ENCODE data around the gene SCAF8. TPM values are rescaled to one million over a fixed set of nuclear protein-coding genes. Genes with fewer than 3 reads are reported as not detected.

The SCAF8 gene
- total and polyA plus RNA-seq, 2 of the 4 experiments (the other 2 are of a cell fraction) = 16.1 to 23.5 TPM

GRCh38 chr6:154839546-154839945 is 106.3 kb downstream of the SCAF8 start:
- CTCF ChIA-PET = interaction anchor here (1.8 kb wide), 1 partner anchor 164 kb away, joined by 5 read pairs; no protein-coding TSS in a partner anchor
- Histone ChIP-seq H2BK20ac (ENCODE audit: low read depth, low read length) (no peak overlapping the region), H3K23ac (ENCODE audit: low read depth, low read length) (no peak overlapping the region), H3K56ac (ENCODE audit: extremely low read depth, insufficient read depth, low read length) (no peak overlapping the region), H2AK5ac (ENCODE audit: low read depth, low read length) (no peak overlapping the region), H2BK120ac (ENCODE audit: low read depth, low read length) (no peak overlapping the region), H3K4me2 (ENCODE audit: low read depth, low read length) (no peak overlapping the region), H2AFZ (replicated peaks; ENCODE audit: low read length, poor library complexity) (no peak overlapping the region), H3K79me1 (ENCODE audit: low read depth in 1 of 2, low read length in 2 of 2) (peaks cover 14 to 45% of the 10 kb centered on the region in 2 experiments), H4K5ac (ENCODE audit: low read depth, low read length) (no peak overlapping the region), H2BK5ac (ENCODE audit: low read depth, low read length, poor library complexity, severe bottlenecking) (no peak overlapping the region), H4K91ac (ENCODE audit: insufficient read depth, low read depth, low read length) (no peak overlapping the region), H3K27me3 (ENCODE audit: control insufficient read depth, insufficient read depth, low read length) (no peaks in the 10 kb centered on the region), H4K20me1 (ENCODE audit: insufficient read depth, low read length) (peaks cover 26% of the 10 kb centered on the region; the same call in 1 of the 2 replicates), H3K18ac (ENCODE audit: low read depth, low read length) (no peak overlapping the region), H3K4me1 (ENCODE audit: control insufficient read depth, insufficient read depth, low read length) (0 out of 2 replicates have a peak, but pooled peaks cover 2% of the 10 kb centered on the region), H2BK15ac (ENCODE audit: low read depth, low read length) (no peak overlapping the region), H4K8ac (ENCODE audit: low read depth in 2 of 2, low read length in 2 of 2) (no peak overlapping the region), H3K9me3 (ENCODE audit: control insufficient read depth, insufficient read depth, low read length) (no peaks in the 10 kb centered on the region), H2AK9ac (replicated peaks; ENCODE audit: low read depth, low read length, poor library complexity) (no peak overlapping the region), H3K36me3 (ENCODE audit: control insufficient read depth, insufficient read depth, low read length) (peaks cover 3% of the 10 kb centered on the region), H3K9ac (ENCODE audit: low read depth, low read length) (no peak overlapping the region), H3K4ac (ENCODE audit: low read depth, low read length) (no peak overlapping the region), H3K9me1 (ENCODE audit: insufficient read depth, low read length) (no peaks in the 10 kb centered on the region), H3K4me3 (ENCODE audit: insufficient read depth, low read depth, low read length) (no peak overlapping the region), H3K27ac (ENCODE audit: insufficient read depth, low read length) (no peak overlapping the region), H3K14ac (replicated peaks; ENCODE audit: low read depth, low read length) (no peak overlapping the region)
- BruUV-seq (replicated peaks) = no TSS peak
- in situ Hi-C loops (cut with MboI; ENCODE audit: low sequenced_read_pairs) = no loop called here
- intact Hi-C loops (cut with micrococcal nuclease) = no loop called here
- dilution Hi-C loops (cut with HindIII; ENCODE audit: low sequenced_read_pairs, unreplicated experiment) = no loop called here
- ATAC-seq (ENCODE audit: low read depth) (no peak), DNase-seq (no peak)
- POLR2A ChIA-PET (ENCODE audit: unreplicated experiment) = no interaction called here
- TF ChIP-seq BHLHE40 (IDR thresholded peaks at IDR 0.05; ENCODE audit: low read depth, low read length) (no peak), SMC3 (IDR thresholded peaks at IDR 0.05; ENCODE audit: low read depth, low read length) (no peak)
- no CpG with 5 or more reads among the region's 6 CpGs for WGBS, 2 experiments (ENCODE audit: extremely low coverage in 2 of 2, insufficient read length in 1 of 2)
